Type B pancreatic cell (in vitro differentiated cells): ENCODE measurements around the gene POLA1. TPM values are rescaled to one million over a fixed set of nuclear protein-coding genes. Genes with fewer than 3 reads are reported as not detected.

Source experiments
- DNase-seq: peaks from one replicate; pipeline ENCODE4 v3.0.0; 2021; ENCODE audit warnings: mixed read lengths; ENCODE audit not compliant: unreplicated experiment; ENCODE audit errors: extremely low spot score
- H3K27ac Mint-ChIP-seq: 2 replicates; pipeline ENCODE4 v1.8.0; 2021; ENCODE audit warnings: mild to moderate bottlenecking, mixed read lengths
- H3K27me3 Mint-ChIP-seq: 2 replicates; pipeline ENCODE4 v1.8.0; 2021; ENCODE audit warnings: mixed read lengths
- H3K36me3 Mint-ChIP-seq: 2 replicates; pipeline ENCODE4 v1.8.0; 2021; ENCODE audit warnings: mixed read lengths
- H3K4me1 Mint-ChIP-seq: one replicate; pipeline ENCODE4 v1.8.0; 2021; ENCODE audit warnings: mixed read lengths; ENCODE audit not compliant: unreplicated experiment
- H3K4me3 Mint-ChIP-seq: 2 replicates; pipeline ENCODE4 v1.8.0; 2021; ENCODE audit warnings: mild to moderate bottlenecking, mixed read lengths
- H3K9me3 Mint-ChIP-seq: 2 replicates; pipeline ENCODE4 v1.8.0; 2021; ENCODE audit warnings: mixed read lengths
- CTCF ChIP-seq: fragments of 200-600 bp; sonication (generic); conservative IDR thresholded peaks from 2 replicates; pipeline ENCODE4 v1.5.0; 2021; ENCODE audit warnings: antibody characterized with exemption, mild to moderate bottlenecking
- total RNA-seq: library from RNA; stranded (reverse); gene quantifications from 2 replicates; pipeline ENCODE4 v1.2.1, GENCODE V29; 2021; ENCODE audit warnings: low replicate concordance

POLA1 gene
- total RNA-seq, 1 donor from 2014 or later: 44.4 TPM

- peak; percentile 85 for TF ChIP-seq CTCF
- Mint-ChIP-seq H3K9me3 (no peaks in the 10 kb centered on the region), H3K27ac (no peak overlapping the region), H3K27me3 (no peaks in the 10 kb centered on the region), H3K4me1 (peaks cover 13% of the 10 kb centered on the region), H3K36me3 (no peaks in the 10 kb centered on the region), H3K4me3 (no peak overlapping the region)
- DNase-seq: no peak
Observed at GRCh38 chrX:24676403-24677024, 17.2 kb upstream of the POLA1 start.

- Mint-ChIP-seq H3K27me3 (peaks cover 4% of the 10 kb centered on the region), H3K4me1 (no peaks in the 10 kb centered on the region), H3K9me3 (no peaks in the 10 kb centered on the region), H3K4me3 (no peak overlapping the region), H3K27ac (no peak overlapping the region), H3K36me3 (no peaks in the 10 kb centered on the region)
- no peak for DNase-seq
- TF ChIP-seq CTCF: no peak
Observed at GRCh38 chrX:24682739-24683432, 10.8 kb upstream of the POLA1 start.

GRCh38 chrX:24684048-24684447, 9.7 kb upstream of the POLA1 start:
- H3K4me3 Mint-ChIP-seq: no peak overlapping the region
- H3K4me1 Mint-ChIP-seq: no peaks in the 10 kb centered on the region
- no peaks in the 10 kb centered on the region for H3K9me3 Mint-ChIP-seq
- no peaks in the 10 kb centered on the region for H3K36me3 Mint-ChIP-seq
- no peak overlapping the region for H3K27ac Mint-ChIP-seq
- no peak for TF ChIP-seq CTCF
- H3K27me3 Mint-ChIP-seq: peaks cover 4% of the 10 kb centered on the region
- DNase-seq: no peak

- peaks cover 5% of the 10 kb centered on the region for H3K36me3 Mint-ChIP-seq
- no peak for TF ChIP-seq CTCF
- H3K27ac Mint-ChIP-seq: no peak overlapping the region
- peak overlapping the region; percentile 73 for H3K4me3 Mint-ChIP-seq
- H3K27me3 Mint-ChIP-seq: no peaks in the 10 kb centered on the region
- DNase-seq: no peak
- H3K9me3 Mint-ChIP-seq: no peaks in the 10 kb centered on the region
- H3K4me1 Mint-ChIP-seq: peaks cover 33% of the 10 kb centered on the region
Observed at GRCh38 chrX:24692305-24692704, 1.4 kb upstream of the POLA1 start.

- H3K27ac Mint-ChIP-seq: peak overlapping the region; percentile 32
- peaks cover 33% of the 10 kb centered on the region for H3K4me1 Mint-ChIP-seq
- no peaks in the 10 kb centered on the region for H3K27me3 Mint-ChIP-seq
- DNase-seq: no peak
- TF ChIP-seq CTCF: no peak
- peaks cover 7% of the 10 kb centered on the region for H3K36me3 Mint-ChIP-seq
- H3K4me3 Mint-ChIP-seq: peak overlapping the region; percentile 95
- H3K9me3 Mint-ChIP-seq: no peaks in the 10 kb centered on the region
Observed at GRCh38 chrX:24694825-24695224, 1.1 kb downstream of the POLA1 start.
